Astrocyte (in vitro differentiated cells and primary cell): ENCODE results near the gene PRKD1.

Source experiments
- CTCF ChIP-seq: IDR thresholded peaks from 2 replicates; pipeline ENCODE4 v1.5.1; 2011; ENCODE audit warnings: low read depth, mild to moderate bottlenecking, inconsistent platforms, low read length, moderate library complexity; ENCODE audit not compliant: insufficient read depth
- EZH2 ChIP-seq: IDR thresholded peaks from 2 replicates; pipeline ENCODE4 v1.6.1; 2012; ENCODE audit warnings: mild to moderate bottlenecking, low read length, inconsistent platforms; ENCODE audit not compliant: insufficient read depth

GRCh38 chr14:29722831-29723230 is 204.8 kb downstream of the PRKD1 start:
- TF ChIP-seq CTCF (no peak), EZH2 (no peak)
